Fibroblast of lung (primary cell): Measurements from ENCODE around the gene RPL41. TPM values are rescaled to one million over a fixed set of nuclear protein-coding genes. Genes with fewer than 3 reads are reported as not detected.

Experiments used
- DNase-seq, 2 donors: peaks; one replicate each; pipeline versions ENCODE4 v3.0.0 to v3.0.0-alpha.2; 2010; ENCODE audit warnings: low read depth in 2 of 2
- H2AFZ ChIP-seq: 2 replicates; pipeline ENCODE4 v1.5.1; 2012; ENCODE audit warnings: low read length, control low read depth, inconsistent platforms
- H3K27ac ChIP-seq: 2 replicates; pipeline ENCODE4 v1.5.1; 2011; ENCODE audit warnings: low read length, control low read depth; ENCODE audit not compliant: insufficient read depth
- H3K27me3 ChIP-seq: 2 replicates; pipeline ENCODE4 v1.5.1; 2011; ENCODE audit warnings: mild to moderate bottlenecking, low read length; ENCODE audit not compliant: control insufficient read depth, insufficient read depth
- H3K36me3 ChIP-seq: 2 replicates; pipeline ENCODE4 v1.5.1; 2011; ENCODE audit warnings: low read length; ENCODE audit not compliant: control insufficient read depth, insufficient read depth
- H3K4me1 ChIP-seq: 2 replicates; pipeline ENCODE4 v1.5.1; 2011; ENCODE audit warnings: low read length; ENCODE audit not compliant: control insufficient read depth, insufficient read depth; ENCODE audit errors: extremely low read depth
- H3K4me2 ChIP-seq: 2 replicates; pipeline ENCODE4 v1.5.1; 2011; ENCODE audit warnings: low read length, control low read depth; ENCODE audit not compliant: insufficient read depth; ENCODE audit errors: extremely low read depth
- H3K4me3 ChIP-seq, 4 experiments: fragments of 200-600 bp in 1 of 4; sonication (generic) in 1 of 4; replicated peaks in 1 of 4; 2 replicates each; pipeline ENCODE4 v1.5.1; 2011 to 2016; ENCODE audit warnings: low read length in 4 of 4, low read depth in 3 of 4, mild to moderate bottlenecking in 3 of 4, control low read depth in 2 of 4, inconsistent platforms in 1 of 4, mixed read lengths in 1 of 4; ENCODE audit not compliant: insufficient read depth in 1 of 4; ENCODE audit errors: control extremely low read depth in 1 of 4
- H3K79me2 ChIP-seq: 2 replicates; pipeline ENCODE4 v1.5.1; 2012; ENCODE audit warnings: mild to moderate bottlenecking, low read length, inconsistent platforms; ENCODE audit not compliant: control insufficient read depth, insufficient read depth
- H3K9ac ChIP-seq: 2 replicates; pipeline ENCODE4 v1.5.1; 2011; ENCODE audit warnings: mild to moderate bottlenecking, low read length, control low read depth; ENCODE audit not compliant: insufficient read depth
- H3K9me3 ChIP-seq: 2 replicates; pipeline ENCODE4 v1.5.1; 2012; ENCODE audit warnings: low read depth, low read length; ENCODE audit not compliant: control insufficient read depth, insufficient read depth
- H4K20me1 ChIP-seq: 2 replicates; pipeline ENCODE4 v1.5.1; 2011; ENCODE audit warnings: low read length; ENCODE audit not compliant: control insufficient read depth, insufficient read depth; ENCODE audit errors: extremely low read depth
- CTCF ChIP-seq, 2 donors: IDR thresholded peaks in 1 of 2; conservative IDR thresholded peaks in 1 of 2; 1 replicate in 1 of 2; 2 replicates in 1 of 2; pipeline ENCODE4 v1.5.1; 2011 to 2012; ENCODE audit warnings: low read length in 2 of 2, control low read depth in 1 of 2, inconsistent platforms in 1 of 2, low read depth in 1 of 2, mild to moderate bottlenecking in 1 of 2
- EZH2 ChIP-seq: IDR thresholded peaks from 2 replicates; pipeline ENCODE4 v1.5.1; 2012; ENCODE audit warnings: low read length, control low read depth, mild to moderate bottlenecking; ENCODE audit errors: missing control alignments
- polyA plus RNA-seq, 2 donors: library from polyadenylated mRNA; depleted of rRNA in 1 of 2; stranded (reverse) in 1 of 2; unstranded in 1 of 2; fragments of >200 nt; gene quantifications; 2 replicates each; pipeline ENCODE4 v1.2.1, GENCODE V29; 2011 to 2012; ENCODE audit warnings: missing spikeins in 1 of 2
- total RNA-seq: library from RNA; depleted of rRNA; stranded (reverse); fragments of >200 nt; gene quantifications from 2 replicates; pipeline ENCODE4 v1.2.1, GENCODE V29; 2014

Gene RPL41
- total and polyA plus RNA-seq, 2 donors (not counting 1 experiment from before 2014, with no cell fraction given): 2,664 to 6,961 TPM

GRCh38 chr12:56141946-56142784 lies 25.7 kb downstream of the RPL41 start:
- Histone ChIP-seq H3K4me1 (no peaks in the 10 kb centered on the region), H3K27ac (no peak overlapping the region), H3K4me3 (no peak overlapping the region), H3K79me2 (no peaks in the 10 kb centered on the region), H3K36me3 (peaks cover 31% of the 10 kb centered on the region), H3K9ac (no peak overlapping the region), H4K20me1 (no peaks in the 10 kb centered on the region), H2AFZ (no peak overlapping the region), H3K9me3 (no peaks in the 10 kb centered on the region), H3K4me2 (no peak overlapping the region), H3K27me3 (no peaks in the 10 kb centered on the region)
- TF ChIP-seq EZH2 (no peak), CTCF (conservative IDR thresholded peaks at IDR 0.05 in 1 of 2, IDR thresholded peaks at IDR 0.05 in 1 of 2; ENCODE audit: low read depth in 1 of 2, low read length in 2 of 2) (no peak)
- DNase-seq: no peak

GRCh38 chr12:56143217-56143616 lies 26.8 kb downstream of the RPL41 start:
- Histone ChIP-seq H4K20me1 (no peaks in the 10 kb centered on the region), H3K4me1 (no peaks in the 10 kb centered on the region), H3K4me2 (no peak overlapping the region), H3K27ac (no peak overlapping the region), H3K27me3 (no peaks in the 10 kb centered on the region), H3K36me3 (peaks cover 24% of the 10 kb centered on the region), H2AFZ (no peak overlapping the region), H3K79me2 (no peaks in the 10 kb centered on the region), H3K9ac (no peak overlapping the region), H3K4me3 (no peak overlapping the region), H3K9me3 (no peaks in the 10 kb centered on the region)
- DNase-seq: no peak
- no peak for TF ChIP-seq CTCF (conservative IDR thresholded peaks at IDR 0.05 in 1 of 2, IDR thresholded peaks at IDR 0.05 in 1 of 2; ENCODE audit: low read depth in 1 of 2, low read length in 2 of 2)
- no peak for TF ChIP-seq EZH2

GRCh38 chr12:56143870-56144269 lies 27.4 kb downstream of the RPL41 start:
- DNase-seq: no peak
- Histone ChIP-seq H2AFZ (no peak overlapping the region), H3K4me1 (no peaks in the 10 kb centered on the region), H3K79me2 (no peaks in the 10 kb centered on the region), H3K27ac (no peak overlapping the region), H4K20me1 (no peaks in the 10 kb centered on the region), H3K36me3 (peaks cover 19% of the 10 kb centered on the region), H3K4me2 (no peak overlapping the region), H3K27me3 (no peaks in the 10 kb centered on the region), H3K9ac (no peak overlapping the region), H3K9me3 (no peaks in the 10 kb centered on the region), H3K4me3 (no peak overlapping the region)
- TF ChIP-seq EZH2: no peak
- TF ChIP-seq CTCF (conservative IDR thresholded peaks at IDR 0.05 in 1 of 2, IDR thresholded peaks at IDR 0.05 in 1 of 2; ENCODE audit: low read depth in 1 of 2, low read length in 2 of 2): no peak
